CD4-positive, alpha-beta T cell (primary cell): ENCODE measurements around the gene ZNF827. TPM values are rescaled to one million over a fixed set of nuclear protein-coding genes. Genes with fewer than 3 reads are reported as not detected.
A peak's percentile ranks its signal among the peaks of the same experiment; 100 is the strongest.

Experiments
- ATAC-seq: fragments of 200-7000 bp; cut with Tn5 transposase; one replicate; pipeline ENCODE4 v1.10.0; 2022; ENCODE audit warnings: mild to moderate bottlenecking; ENCODE audit not compliant: poor library complexity
- CTCF ChIA-PET: fragments of 350-600 bp; sonication (Branson Sonifier 250); formaldehyde crosslinking; loops from one replicate; lab custom pipeline; 2021; ENCODE audit warnings: antibody characterized with exemption, inconsistent platforms; lab: Charles Lee
- POLR2A ChIA-PET: fragments of 350-600 bp; sonication (Branson Sonifier 250); formaldehyde crosslinking; loops from one replicate; lab custom pipeline; 2021; ENCODE audit warnings: antibody characterized with exemption, inconsistent platforms; lab: Charles Lee
- DNase-seq, 14 experiments: peaks; one replicate each; pipeline ENCODE4 v3.0.0-alpha.2; 2013 to 2020; ENCODE audit warnings: mixed read lengths in 2 of 14
- H3K27ac ChIP-seq, 2 donors: one replicate each; pipeline versions ENCODE4 v1.5.1 to v1.7.0; 2013; ENCODE audit warnings: low read length in 2 of 2, low read depth in 1 of 2, mild to moderate bottlenecking in 1 of 2
- H3K27me3 ChIP-seq, 2 experiments: 1 replicate in 1 of 2; 2 replicates in 1 of 2; pipeline versions ENCODE4 v1.6.1 to v1.7.0; 2013; ENCODE audit warnings: low read length in 2 of 2, control low read depth in 1 of 2, mild to moderate bottlenecking in 1 of 2, moderate library complexity in 1 of 2; ENCODE audit not compliant: insufficient read depth in 2 of 2, control insufficient read depth in 1 of 2
- H3K36me3 ChIP-seq: one replicate; pipeline ENCODE4 v1.6.1; 2013; ENCODE audit warnings: low read length, control low read depth; ENCODE audit not compliant: insufficient read depth
- H3K4me1 ChIP-seq: one replicate; pipeline ENCODE4 v1.6.1; 2013; ENCODE audit warnings: low read length, control low read depth; ENCODE audit not compliant: insufficient read depth
- H3K4me3 ChIP-seq: one replicate; pipeline ENCODE4 v1.5.1; 2013; ENCODE audit warnings: mild to moderate bottlenecking, low read length, moderate library complexity
- H3K9me3 ChIP-seq, 2 experiments: 1 replicate in 1 of 2; 2 replicates in 1 of 2; pipeline versions ENCODE4 v1.6.1 to v1.7.0; 2013; ENCODE audit warnings: low read length in 2 of 2, mild to moderate bottlenecking in 2 of 2, control low read depth in 1 of 2, moderate library complexity in 1 of 2; ENCODE audit not compliant: control insufficient read depth in 1 of 2, insufficient read depth in 1 of 2
- H3K27ac Mint-ChIP-seq: one replicate; pipeline ENCODE4 v1.8.0; 2020; ENCODE audit warnings: mixed read lengths
- H3K27me3 Mint-ChIP-seq: one replicate; pipeline ENCODE4 v1.8.0; 2021; ENCODE audit warnings: mixed read lengths
- H3K36me3 Mint-ChIP-seq: one replicate; pipeline ENCODE4 v1.8.0; 2021; ENCODE audit warnings: low read depth, mixed read lengths
- H3K4me1 Mint-ChIP-seq: one replicate; pipeline ENCODE4 v1.8.0; 2021; ENCODE audit warnings: low read depth, mixed read lengths
- H3K4me3 Mint-ChIP-seq: one replicate; pipeline ENCODE4 v1.8.0; 2020; ENCODE audit warnings: mild to moderate bottlenecking, mixed read lengths
- H3K9me3 Mint-ChIP-seq: one replicate; pipeline ENCODE4 v1.8.0; 2020; ENCODE audit warnings: mixed read lengths
- intact Hi-C, 2 experiments: fragments of 100-400 bp; cut with DNase I in 1 of 2; cut with micrococcal nuclease in 1 of 2; formaldehyde crosslinking; loops; one replicate each; pipeline versions ENCODE4 v1.15.1 to v1.9.0; 2023 to 2025; cut with DNase I, micrococcal nuclease
- total RNA-seq, 174 experiments: library from RNA in 2 of 174; stranded (reverse) in 2 of 174; gene quantifications; one replicate each; pipeline ENCODE4 v1.2.3 and lab custom pipeline; 2021 to 2026
- TF ChIP-seq, protein P1 (sequence below): fragments of 200-600 bp; IDR thresholded peaks from one replicate; pipeline ENCODE4 v1.8.0; 2022; ENCODE audit warnings: antibody characterized with exemption, mild to moderate bottlenecking

Gene ZNF827
- total RNA-seq, 2 experiments from 2014 or later: 13.7 to 14.3 TPM

GRCh38 chr4:145936997-145937901, 1.4 kb downstream of the ZNF827 start:
- no peaks in the 10 kb centered on the region for H3K9me3 ChIP-seq
- intact Hi-C loops: loop anchor here (5.0 to 10.0 kb wide), 7 partner anchors 95 to 760 kb away; partner anchors contain the start of genes LSM6 (in 2 of the 2) and MMAA (in 1 of the 2)
- ATAC-seq (peak; percentile 12), DNase-seq (peak; percentile 3 to 63 (median 38))
- Mint-ChIP-seq H3K4me3 (peak overlapping the region; percentile 98), H3K27ac (peak overlapping the region; percentile 91), H3K4me1 (peaks cover 47% of the 10 kb centered on the region), H3K9me3 (no peaks in the 10 kb centered on the region), H3K27me3 (peaks cover 5% of the 10 kb centered on the region), H3K36me3 (peaks cover 18% of the 10 kb centered on the region)
- TF ChIP-seq, protein P1, sequence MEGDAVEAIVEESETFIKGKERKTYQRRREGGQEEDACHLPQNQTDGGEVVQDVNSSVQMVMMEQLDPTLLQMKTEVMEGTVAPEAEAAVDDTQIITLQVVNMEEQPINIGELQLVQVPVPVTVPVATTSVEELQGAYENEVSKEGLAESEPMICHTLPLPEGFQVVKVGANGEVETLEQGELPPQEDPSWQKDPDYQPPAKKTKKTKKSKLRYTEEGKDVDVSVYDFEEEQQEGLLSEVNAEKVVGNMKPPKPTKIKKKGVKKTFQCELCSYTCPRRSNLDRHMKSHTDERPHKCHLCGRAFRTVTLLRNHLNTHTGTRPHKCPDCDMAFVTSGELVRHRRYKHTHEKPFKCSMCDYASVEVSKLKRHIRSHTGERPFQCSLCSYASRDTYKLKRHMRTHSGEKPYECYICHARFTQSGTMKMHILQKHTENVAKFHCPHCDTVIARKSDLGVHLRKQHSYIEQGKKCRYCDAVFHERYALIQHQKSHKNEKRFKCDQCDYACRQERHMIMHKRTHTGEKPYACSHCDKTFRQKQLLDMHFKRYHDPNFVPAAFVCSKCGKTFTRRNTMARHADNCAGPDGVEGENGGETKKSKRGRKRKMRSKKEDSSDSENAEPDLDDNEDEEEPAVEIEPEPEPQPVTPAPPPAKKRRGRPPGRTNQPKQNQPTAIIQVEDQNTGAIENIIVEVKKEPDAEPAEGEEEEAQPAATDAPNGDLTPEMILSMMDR: no peak
- no peaks in the 10 kb centered on the region for H3K36me3 ChIP-seq
- H3K27me3 ChIP-seq: no peaks in the 10 kb centered on the region
- POLR2A ChIA-PET: interaction anchor here (0.6 to 1.4 kb wide), 8 partner anchors 10 to 1680 kb away, joined by 3 to 6 read pairs (median 4); partner anchors contain the start of genes MMAA and TMEM184C
- H3K4me1 ChIP-seq: peaks cover 16% of the 10 kb centered on the region
- peak overlapping the region; percentile 57 to 75 for H3K27ac ChIP-seq
- CTCF ChIA-PET: interaction anchor here (1.2 kb wide), 1 partner anchor 58 kb away, joined by 3 read pairs; no protein-coding TSS in a partner anchor
- H3K4me3 ChIP-seq: peak overlapping the region; percentile 88

DNA sequence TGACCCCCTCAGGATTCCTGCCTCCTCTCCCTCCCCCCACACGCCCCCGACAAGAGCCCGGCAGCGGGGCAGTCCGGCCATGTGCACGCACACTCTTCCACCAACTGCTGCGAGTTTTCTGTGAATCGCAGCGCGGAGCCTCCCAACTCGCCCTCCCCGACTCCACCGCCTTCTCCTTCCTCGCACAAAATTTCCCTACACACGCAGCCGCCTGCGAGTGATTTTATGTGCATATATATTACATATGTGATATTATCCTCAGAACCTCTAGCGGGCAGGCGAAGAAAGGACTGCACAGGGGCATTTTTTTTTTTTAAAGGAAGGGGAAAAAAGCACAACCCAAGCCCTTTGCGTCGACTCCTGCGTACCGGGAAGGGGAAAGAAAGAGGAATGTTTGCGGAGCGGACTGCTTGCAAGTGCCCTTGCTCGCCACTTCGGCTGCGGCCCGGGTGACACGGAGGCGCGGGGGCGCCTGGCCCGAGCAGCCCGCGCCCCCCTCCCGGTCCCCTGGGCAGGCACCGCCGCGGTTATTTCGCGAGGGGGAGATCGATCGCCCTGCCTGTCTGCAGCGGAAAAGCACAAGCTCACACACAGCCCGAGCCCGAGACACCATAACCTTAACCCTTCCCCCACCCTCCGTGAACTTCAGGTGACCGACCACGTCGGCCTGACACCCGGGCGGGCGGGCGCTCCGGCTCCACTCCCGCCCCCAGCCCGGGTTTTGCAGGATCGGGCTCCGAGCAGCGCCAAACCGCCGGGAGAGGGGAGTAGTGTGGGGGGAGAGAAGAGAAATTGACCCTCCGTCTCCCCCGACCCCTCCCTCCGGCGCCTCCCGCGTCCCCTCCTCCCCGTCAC, 2.3 kb downstream of the ZNF827 start:
- Histone ChIP-seq H3K27me3 (no peaks in the 10 kb centered on the region), H3K4me3 (peak overlapping the region; percentile 88), H3K4me1 (peaks cover 16% of the 10 kb centered on the region), H3K27ac (peak overlapping the region; percentile 13 to 62), H3K9me3 (no peaks in the 10 kb centered on the region), H3K36me3 (no peaks in the 10 kb centered on the region)
- H3K9me3 Mint-ChIP-seq: no peaks in the 10 kb centered on the region
- intact Hi-C loops: loop anchor here (5.0 to 10.0 kb wide), 7 partner anchors 94 to 759 kb away; partner anchors contain the start of genes LSM6 (in 2 of the 2) and MMAA (in 1 of the 2)
- peaks cover 18% of the 10 kb centered on the region for H3K36me3 Mint-ChIP-seq
- CTCF ChIA-PET: interaction anchor here (1.2 kb wide), 1 partner anchor 57 kb away, joined by 3 read pairs; no protein-coding TSS in a partner anchor
- TF ChIP-seq, protein P1: peak; percentile 46
- ATAC-seq (peak; percentile 51), DNase-seq (peak; percentile 44 to 87 (median 64))
- POLR2A ChIA-PET: interaction anchor here (0.6 to 1.4 kb wide), 11 partner anchors 9 to 1681 kb away, joined by 3 to 6 read pairs (median 3); partner anchors contain the start of genes MMAA and TMEM184C
- H3K27me3 Mint-ChIP-seq: peaks cover 5% of the 10 kb centered on the region
- H3K4me3 Mint-ChIP-seq: peak overlapping the region; percentile 98
- H3K4me1 Mint-ChIP-seq: peaks cover 51% of the 10 kb centered on the region
- peak overlapping the region; percentile 90 for H3K27ac Mint-ChIP-seq
